Measurements from ENCODE around the gene AXL.
A peak's percentile ranks its signal among the peaks of the same experiment; 100 is the strongest.
"Not testable (repeated sequence)": the region's sequence is repeated elsewhere in the genome, so short reads cannot be mapped to it uniquely, and the experiment has no call there.

Gene AXL

DNA sequence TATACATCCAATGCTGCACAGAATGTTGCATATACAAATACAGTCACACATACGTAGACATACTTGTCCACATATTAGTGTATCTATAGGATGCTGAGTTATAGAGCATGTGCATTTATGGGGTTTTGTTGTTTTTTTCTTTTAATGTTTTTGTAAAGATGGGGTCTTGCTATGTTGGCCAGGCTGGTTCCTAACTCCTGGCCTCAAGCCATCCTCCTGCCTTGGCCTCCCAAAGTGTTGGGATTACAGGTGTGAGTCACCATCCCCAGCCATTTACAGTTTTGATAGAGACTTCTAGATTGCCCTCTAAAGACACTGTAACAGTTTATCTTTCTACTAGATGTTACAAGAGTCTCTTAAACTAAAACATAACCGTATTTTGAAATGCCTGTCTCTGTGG, 59.5 kb downstream of the AXL start:
- DNase-seq: no peak

DNA sequence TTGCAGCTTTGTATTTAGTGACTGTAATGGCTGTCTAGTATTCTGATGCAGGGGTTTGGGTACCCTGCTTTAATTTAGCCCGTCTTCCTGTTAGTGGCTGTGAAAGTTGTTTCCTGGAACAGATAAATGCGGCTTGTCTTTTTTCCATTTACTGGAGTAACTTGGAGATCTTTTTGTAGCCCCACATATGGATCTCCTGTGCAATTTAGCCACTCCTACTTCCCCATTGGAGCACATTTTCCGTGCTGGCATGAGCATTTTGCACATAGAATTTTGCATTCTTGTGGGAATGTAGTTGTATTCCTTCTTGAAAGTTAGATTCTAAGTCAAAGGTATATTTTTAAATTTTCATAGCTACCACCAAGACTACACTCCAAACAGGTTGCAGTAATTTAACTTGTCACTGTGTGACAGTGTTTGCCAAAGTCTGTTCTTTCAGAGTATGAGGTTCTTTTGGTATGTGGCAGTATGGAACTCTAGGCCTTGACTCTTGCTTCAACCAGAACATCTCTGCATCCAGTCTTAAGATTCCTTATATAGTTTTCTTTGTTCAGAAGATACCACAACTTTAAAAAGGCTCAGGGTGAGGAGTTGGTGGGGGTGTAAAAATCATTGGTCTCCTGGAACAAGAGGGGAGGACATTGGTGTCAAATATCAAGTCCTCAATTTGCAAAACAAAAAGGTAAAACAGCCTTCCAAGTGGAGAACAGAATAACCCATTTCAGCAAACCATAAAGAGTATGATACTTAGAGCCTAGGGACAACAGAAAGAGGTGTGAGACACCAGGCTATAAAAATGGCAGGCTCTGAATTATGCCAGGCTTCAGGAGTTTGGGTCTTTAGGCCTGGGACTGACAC, 69.9 kb downstream of the AXL start:
- no peak for DNase-seq

GRCh38 chr19:41289814-41290213, 70.8 kb downstream of the AXL start:
- DNase-seq: not testable (repeated sequence)

DNA sequence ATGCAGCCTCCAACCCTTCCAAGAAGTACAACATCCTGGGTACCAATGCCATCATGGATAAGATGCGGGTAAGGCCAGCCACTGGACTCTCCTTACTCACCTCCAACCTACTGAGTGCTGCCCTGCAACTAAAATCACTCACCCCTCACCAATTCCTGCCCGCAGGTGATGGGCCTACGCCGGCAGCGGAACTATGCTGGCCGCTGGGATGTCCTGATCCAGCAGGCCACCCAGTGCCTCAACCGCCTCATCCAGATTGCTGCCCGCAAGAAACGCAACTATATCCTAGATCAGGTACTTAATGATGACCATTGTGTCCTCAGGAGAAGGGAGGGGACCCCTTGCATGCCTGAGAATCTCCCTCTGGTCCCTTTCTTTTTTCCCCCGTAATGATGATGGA, 75.4 kb downstream of the AXL start:
- no peak for DNase-seq

DNA sequence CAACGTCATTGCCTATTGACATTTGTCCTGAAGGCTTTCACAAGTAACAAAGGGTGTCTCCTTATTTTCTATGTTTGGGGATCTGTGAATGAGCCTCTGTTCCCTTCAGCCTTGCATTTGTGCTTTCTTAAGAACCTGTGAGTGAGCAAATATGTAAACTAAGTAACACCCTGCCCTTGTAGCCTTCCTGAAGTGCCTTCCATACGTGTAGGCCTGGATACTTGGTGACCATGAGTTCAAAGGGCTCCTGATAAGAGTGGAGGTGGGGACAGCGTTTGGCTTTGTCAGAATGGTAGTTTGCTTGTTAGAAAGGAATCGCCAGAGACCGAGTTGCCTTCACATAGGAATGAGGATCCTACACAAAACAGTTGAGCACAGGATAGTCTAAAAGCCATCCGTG, 76.5 kb downstream of the AXL start:
- no peak for DNase-seq

- DNase-seq: no peak
These were observed 77.4 kb downstream of the AXL start for GRCh38 chr19:41296433-41296871.

DNA sequence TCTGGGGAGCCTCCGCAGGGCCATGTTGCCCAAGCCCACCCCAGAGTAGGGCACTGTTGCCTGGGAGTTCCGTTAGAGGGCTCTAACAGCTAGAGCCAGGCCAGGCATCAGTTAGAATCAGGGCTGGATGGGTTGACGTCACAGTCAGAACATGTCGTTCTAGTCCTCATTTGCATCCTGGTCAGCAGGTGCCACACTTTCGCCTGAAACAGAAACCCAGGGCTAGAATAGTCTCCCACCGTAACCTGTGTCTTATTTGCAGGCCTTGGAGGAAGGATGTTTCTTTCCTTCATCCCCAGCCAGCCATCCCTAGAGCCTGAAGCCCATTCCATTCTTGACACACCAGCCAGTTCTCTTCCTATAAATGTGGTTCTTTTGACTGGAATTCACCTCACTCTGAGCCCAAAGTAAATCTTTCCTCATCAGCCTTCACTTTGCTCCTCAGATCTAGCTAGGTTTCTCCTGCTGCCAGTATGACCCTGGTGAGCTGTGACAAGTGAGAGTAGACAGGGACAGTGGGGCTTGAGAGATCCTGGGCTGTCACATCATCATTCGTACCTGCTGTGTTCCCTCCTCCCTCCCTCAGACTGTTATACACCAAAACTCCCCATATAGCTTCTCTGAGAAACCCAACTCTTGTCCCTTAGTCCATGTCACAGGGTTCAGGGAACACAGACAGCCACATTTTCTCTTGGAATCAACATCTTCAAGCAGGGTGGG, 78.8 kb downstream of the AXL start:
- no peak for DNase-seq

DNA sequence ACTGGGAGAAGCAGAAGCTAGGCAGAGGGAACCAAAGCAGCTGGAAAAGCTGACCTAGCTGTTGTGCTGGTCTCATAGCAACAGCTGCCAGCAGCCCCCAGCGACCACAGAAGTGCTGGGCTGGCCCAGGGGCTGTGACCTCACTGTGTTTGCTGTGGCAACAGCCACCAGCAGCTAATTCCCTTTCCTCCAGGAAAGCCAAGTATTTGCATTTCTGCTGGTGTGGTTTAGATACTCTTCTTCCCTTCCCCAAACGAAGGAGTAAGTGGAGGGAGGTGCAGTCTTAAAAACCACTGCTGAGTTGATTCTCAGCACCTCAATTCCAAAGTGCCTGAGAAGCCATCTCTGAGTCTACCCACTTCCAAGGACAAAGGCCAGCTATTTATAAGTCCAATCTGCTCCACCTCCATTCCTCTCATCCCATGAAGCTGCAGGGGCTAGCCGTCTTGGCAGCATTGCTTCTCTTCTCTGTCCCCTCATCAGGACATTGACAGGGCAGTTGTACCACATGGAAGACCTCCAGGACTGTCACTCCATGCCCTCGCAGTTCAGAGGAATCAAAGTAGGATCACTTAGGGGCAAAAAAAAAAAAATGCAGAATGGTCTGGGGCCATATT, 79.4 kb downstream of the AXL start:
- DNase-seq: peak; percentile 35

GRCh38 chr19:41299046-41299754, 80.2 kb downstream of the AXL start:
- DNase-seq: no peak

- peak; percentile 52 for DNase-seq
These were observed 80.7 kb downstream of the AXL start for GRCh38 chr19:41299755-41300089.

DNA sequence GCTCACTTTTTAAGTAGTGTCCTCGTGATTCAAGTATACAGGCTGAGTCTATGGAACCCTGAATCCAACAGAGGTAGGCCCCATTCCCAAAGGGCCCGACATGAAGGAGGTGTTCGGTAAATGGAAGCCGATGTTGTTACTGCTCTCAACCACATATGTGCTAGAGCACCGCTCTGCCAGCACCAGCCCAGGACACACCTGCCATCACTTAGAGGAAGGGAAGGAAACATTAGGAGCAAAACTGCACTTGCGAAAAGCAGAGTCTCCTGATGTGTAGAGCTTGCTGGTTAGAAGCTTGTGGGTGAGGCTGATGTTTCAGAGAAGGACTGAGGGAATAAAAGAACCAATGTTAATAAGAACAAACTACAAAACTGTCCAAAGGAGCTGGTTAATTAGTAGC, 81.5 kb downstream of the AXL start:
- no peak for DNase-seq

GRCh38 chr19:41302624-41303351, 83.8 kb downstream of the AXL start:
- DNase-seq: peak; percentile 68

DNA sequence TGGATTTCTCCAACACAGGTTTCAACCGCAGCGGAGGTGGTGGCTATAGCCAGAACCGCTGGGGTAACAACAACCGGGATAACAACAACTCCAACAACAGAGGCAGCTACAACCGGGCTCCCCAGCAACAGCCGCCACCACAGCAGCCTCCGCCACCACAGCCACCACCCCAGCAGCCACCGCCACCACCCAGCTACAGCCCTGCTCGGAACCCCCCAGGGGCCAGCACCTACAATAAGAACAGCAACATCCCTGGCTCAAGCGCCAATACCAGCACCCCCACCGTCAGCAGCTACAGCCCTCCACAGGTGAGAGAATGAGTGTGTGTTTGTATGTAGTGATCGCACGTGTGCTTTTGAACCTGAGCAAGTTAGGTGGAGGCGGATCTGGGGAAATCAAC, 84.9 kb downstream of the AXL start:
- no peak for DNase-seq

- DNase-seq: no peak
These were observed 85.9 kb downstream of the AXL start for GRCh38 chr19:41304706-41305483.

GRCh38 chr19:41305927-41306793, 87.1 kb downstream of the AXL start:
- DNase-seq: peak; percentile 14

GRCh38 chr19:41307090-41307875, 88.3 kb downstream of the AXL start:
- DNase-seq: no peak

DNA sequence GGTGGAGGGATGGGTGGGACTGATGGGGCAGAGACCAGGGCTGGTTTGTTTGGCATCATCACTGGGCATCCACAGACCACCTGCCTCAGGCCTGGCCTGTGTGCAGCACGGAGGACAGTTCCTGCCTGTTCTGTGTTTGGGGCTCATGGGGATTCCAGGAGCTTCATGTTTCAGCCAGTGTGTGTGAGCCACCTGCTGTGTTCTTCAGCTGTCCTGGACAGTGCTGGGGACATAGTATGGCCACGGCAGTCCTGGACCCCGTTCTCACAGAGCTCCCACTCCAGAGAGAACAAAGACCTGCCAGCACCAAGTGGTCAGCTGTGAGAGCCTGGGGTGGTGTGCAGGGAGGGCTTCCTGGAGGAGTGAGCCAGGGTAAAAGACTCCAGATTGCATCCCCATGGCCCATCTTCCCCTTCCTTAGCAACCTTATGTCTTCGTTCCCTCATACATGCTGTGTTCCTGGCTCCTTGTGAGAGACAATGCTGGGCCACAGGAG, 89.0 kb downstream of the AXL start:
- no peak for DNase-seq

- DNase-seq: peak; percentile 94
These were observed 89.6 kb downstream of the AXL start for GRCh38 chr19:41308450-41309179.

Measured in activated CD8-positive, alpha-beta memory T cell treated with anti-CD3 and anti-CD28 coated beads, Interleukin-2, amount 50 U/mL, for 4 hours (primary cell).